Mucosa of descending colon (tissue), 3 donors: ENCODE results near the gene ZC3H12D. TPM values are rescaled to one million over a fixed set of nuclear protein-coding genes. Genes with fewer than 3 reads are reported as not detected.

Experiments used
- ATAC-seq: fragments of 200-7000 bp; cut with Tn5 transposase; one replicate; pipeline ENCODE4 v1.9.1; 2020; ENCODE audit warnings: mild to moderate bottlenecking, moderate library complexity
- DNase-seq, 3 donors: peaks; one replicate each; pipeline ENCODE4 v3.0.0-alpha.2; 2020
- H3K36me3 ChIP-seq: fragments of 200-600 bp; one replicate; pipeline ENCODE4 v1.8.0; 2021; ENCODE audit warnings: low read depth, mild to moderate bottlenecking
- H3K4me1 ChIP-seq: fragments of 200-600 bp; one replicate; pipeline ENCODE4 v1.8.0; 2021; ENCODE audit warnings: low read depth, mild to moderate bottlenecking
- H3K4me3 ChIP-seq: fragments of 200-600 bp; one replicate; pipeline ENCODE4 v1.8.0; 2021; ENCODE audit warnings: mild to moderate bottlenecking
- H3K9me3 ChIP-seq: fragments of 200-600 bp; one replicate; pipeline ENCODE4 v1.8.0; 2021; ENCODE audit warnings: mild to moderate bottlenecking
- intact Hi-C, 2 donors: fragments of 100-400 bp; cut with DNase I in 1 of 2; cut with micrococcal nuclease in 1 of 2; formaldehyde crosslinking; loops; one replicate each; pipeline versions ENCODE4 v1.11.0 to v1.11.1; 2022; cut with DNase I, micrococcal nuclease
- total RNA-seq, 3 donors: library from RNA; stranded (reverse); fragmentation: NEBNext Ultra II Directional in 2 of 3; extraction: Animal tissue kit (Norgen Biotek cat#: 25700) in 2 of 3; gene quantifications; one replicate each; pipeline versions ENCODE4 v1.2.1 to v1.2.4, GENCODE V29; 2021 to 2023
- TF ChIP-seq, protein P1 (sequence below): fragments of 200-600 bp; IDR thresholded peaks from one replicate; pipeline ENCODE4 v1.8.0; 2022; ENCODE audit warnings: antibody characterized with exemption, mild to moderate bottlenecking
- donor health status: DM: no; HTN: no; CAD: no; lungs with moderate emphysema.
- donor health status: DM: no; HTN: no; CAD: no.
- donor health status: DM: no; HTN: yes; CAD: no.

ZC3H12D gene
- total RNA-seq, 3 donors from 2014 or later = 5.2 to 9.1 (median 8.9) TPM

DNA sequence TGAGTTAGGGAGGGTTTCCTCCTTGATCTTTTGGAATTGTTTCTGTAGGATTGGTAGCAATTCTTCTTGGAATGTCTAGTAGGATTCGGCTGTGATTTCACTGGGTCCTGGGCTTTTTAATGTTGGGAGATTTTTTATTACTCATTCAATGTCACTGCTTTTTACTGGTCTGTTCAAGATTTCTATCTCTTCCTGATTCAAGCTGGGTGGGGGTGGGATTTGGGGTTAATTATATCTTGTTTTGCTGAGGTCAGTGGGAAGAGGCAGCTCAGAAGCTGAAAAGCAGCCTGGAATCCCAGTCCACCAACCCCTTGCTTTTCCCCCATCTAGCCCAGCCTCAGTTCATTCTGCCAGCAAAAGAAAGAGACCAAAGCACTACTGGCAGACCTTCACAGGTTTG, 45.2 kb downstream of the ZC3H12D start:
- DNase-seq (no peak), ATAC-seq (no peak)
- Histone ChIP-seq H3K4me3 (no peak overlapping the region), H3K36me3 (no peaks in the 10 kb centered on the region), H3K4me1 (no peaks in the 10 kb centered on the region), H3K9me3 (no peaks in the 10 kb centered on the region)
- TF ChIP-seq, protein P1, sequence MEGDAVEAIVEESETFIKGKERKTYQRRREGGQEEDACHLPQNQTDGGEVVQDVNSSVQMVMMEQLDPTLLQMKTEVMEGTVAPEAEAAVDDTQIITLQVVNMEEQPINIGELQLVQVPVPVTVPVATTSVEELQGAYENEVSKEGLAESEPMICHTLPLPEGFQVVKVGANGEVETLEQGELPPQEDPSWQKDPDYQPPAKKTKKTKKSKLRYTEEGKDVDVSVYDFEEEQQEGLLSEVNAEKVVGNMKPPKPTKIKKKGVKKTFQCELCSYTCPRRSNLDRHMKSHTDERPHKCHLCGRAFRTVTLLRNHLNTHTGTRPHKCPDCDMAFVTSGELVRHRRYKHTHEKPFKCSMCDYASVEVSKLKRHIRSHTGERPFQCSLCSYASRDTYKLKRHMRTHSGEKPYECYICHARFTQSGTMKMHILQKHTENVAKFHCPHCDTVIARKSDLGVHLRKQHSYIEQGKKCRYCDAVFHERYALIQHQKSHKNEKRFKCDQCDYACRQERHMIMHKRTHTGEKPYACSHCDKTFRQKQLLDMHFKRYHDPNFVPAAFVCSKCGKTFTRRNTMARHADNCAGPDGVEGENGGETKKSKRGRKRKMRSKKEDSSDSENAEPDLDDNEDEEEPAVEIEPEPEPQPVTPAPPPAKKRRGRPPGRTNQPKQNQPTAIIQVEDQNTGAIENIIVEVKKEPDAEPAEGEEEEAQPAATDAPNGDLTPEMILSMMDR = no peak
- intact Hi-C loops = no loop called here

GRCh38 chr6:149438855-149439254, 46.0 kb downstream of the ZC3H12D start:
- no peaks in the 10 kb centered on the region for H3K36me3 ChIP-seq
- no peak for DNase-seq
- no peak overlapping the region for H3K4me3 ChIP-seq
- no peak for ATAC-seq
- no peaks in the 10 kb centered on the region for H3K9me3 ChIP-seq
- TF ChIP-seq, protein P1 = no peak
- H3K4me1 ChIP-seq = no peaks in the 10 kb centered on the region
- intact Hi-C loops = no loop called here

GRCh38 chr6:149437212-149437611, 47.6 kb downstream of the ZC3H12D start:
- Histone ChIP-seq H3K9me3 (no peaks in the 10 kb centered on the region), H3K36me3 (no peaks in the 10 kb centered on the region), H3K4me1 (no peaks in the 10 kb centered on the region), H3K4me3 (no peak overlapping the region)
- TF ChIP-seq, protein P1 = no peak
- no peak for ATAC-seq
- no peak for DNase-seq
- intact Hi-C loops = no loop called here

DNA sequence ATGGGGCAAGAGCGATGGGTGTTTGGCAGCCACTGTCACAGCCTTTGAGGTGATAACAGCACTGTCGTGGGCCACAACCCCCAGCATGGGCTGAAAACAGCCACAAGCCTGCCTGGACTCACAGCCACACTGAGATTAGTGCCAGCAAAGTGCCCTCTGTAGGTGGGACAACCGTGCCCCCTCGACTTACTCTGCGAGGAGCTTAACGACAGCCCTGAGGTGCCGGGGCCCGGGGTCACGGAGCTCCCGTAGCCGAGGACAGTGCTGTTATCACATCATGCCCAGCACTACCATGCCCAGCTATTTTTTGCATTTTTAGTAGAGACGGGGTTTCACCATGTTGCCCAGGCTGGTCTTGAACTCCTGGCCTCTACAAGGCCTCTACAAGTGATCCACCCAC, 48.2 kb downstream of the ZC3H12D start:
- no peak overlapping the region for H3K4me3 ChIP-seq
- intact Hi-C loops = no loop called here
- H3K36me3 ChIP-seq = no peaks in the 10 kb centered on the region
- H3K4me1 ChIP-seq = no peaks in the 10 kb centered on the region
- no peak for DNase-seq
- TF ChIP-seq, protein P1 = no peak
- H3K9me3 ChIP-seq = no peaks in the 10 kb centered on the region
- no peak for ATAC-seq

DNA sequence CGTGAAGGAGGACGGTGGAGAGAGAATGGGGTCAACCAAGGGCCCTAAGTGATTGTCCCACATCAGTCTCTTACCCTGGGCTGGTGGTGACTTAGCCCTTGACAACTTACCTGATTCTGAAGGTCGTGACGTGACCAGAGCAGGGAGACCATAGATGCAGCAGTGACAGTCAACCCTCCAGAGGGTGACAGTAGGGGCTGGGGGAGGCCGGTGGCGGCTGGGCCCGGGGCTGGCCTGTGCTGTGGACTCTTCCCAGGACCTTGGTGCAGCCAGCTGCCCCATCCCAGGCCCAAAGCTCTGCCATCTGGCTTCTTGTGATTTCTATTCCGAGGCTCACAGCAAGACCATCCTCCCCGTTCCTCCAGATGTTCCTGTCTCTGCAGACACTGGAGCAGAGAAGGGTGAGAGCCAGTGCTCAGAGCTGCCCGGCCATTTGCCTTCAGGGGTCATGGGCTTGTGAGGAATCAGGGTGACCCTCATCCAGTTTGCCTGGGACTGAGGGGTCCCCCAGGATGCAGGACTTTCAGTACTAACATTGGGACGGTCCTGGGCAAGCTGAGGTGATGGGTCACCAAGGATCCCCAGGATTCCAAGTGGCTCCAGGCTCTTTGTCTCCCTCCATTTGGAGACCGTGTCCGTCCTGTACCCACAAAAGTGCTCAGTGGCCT, 48.8 kb downstream of the ZC3H12D start:
- no peaks in the 10 kb centered on the region for H3K4me1 ChIP-seq
- H3K4me3 ChIP-seq = no peak overlapping the region
- ATAC-seq (no peak), DNase-seq (no peak)
- no peaks in the 10 kb centered on the region for H3K9me3 ChIP-seq
- intact Hi-C loops = no loop called here
- no peaks in the 10 kb centered on the region for H3K36me3 ChIP-seq
- TF ChIP-seq, protein P1 = no peak
